K562 (cell line): ENCODE measurements around the gene IGDCC3. TPM values are rescaled to one million over a fixed set of nuclear protein-coding genes. Genes with fewer than 3 reads are reported as not detected.

Source experiments
- ATAC-seq: fragments of 200-7000 bp; cut with Tn5 transposase; 3 replicates; pipeline ENCODE4 v1.9.1; 2020; ENCODE audit warnings: moderate library complexity
- BruUV-seq: library from RNA; stranded (reverse); fragments of 400-500 nt; replicated peaks from 2 replicates; lab custom pipeline; 2021; lab: Mats Ljungman, UMichigan
- CTCF ChIA-PET: fragments of 300-600 bp; formaldehyde crosslinking; extraction: SDS; loops from one replicate; lab custom pipeline; 2021; ENCODE audit warnings: low intra/inter-chr PET ratio; lab: Yijun Ruan, JAX
- POLR2A ChIA-PET: fragments of 300-600, 350-650 bp; sonication (Branson Sonifier 250); formaldehyde crosslinking; extraction: SDS; loops from one replicate; lab custom pipeline; 2021; ENCODE audit warnings: antibody characterized with exemption, inconsistent platforms; lab: Yijun Ruan, JAX
- DNase-seq, 4 experiments: peaks; one replicate each; pipeline versions ENCODE4 v3.0.0 to v3.0.0-alpha.2; 2011 to 2018; ENCODE audit warnings: low spot score in 3 of 4, mixed read lengths in 3 of 4; ENCODE audit errors: extremely low read depth in 1 of 4
- FAIRE-seq: peaks from 2 replicates; lab custom pipeline; 2011; peaks lifted over from hg19 to GRCh38; lab: Jason Lieb, UNC
- H2AFZ ChIP-seq: 2 replicates; pipeline ENCODE4 v1.6.0; 2011; ENCODE audit warnings: low read depth, low read length, control low read depth, inconsistent platforms
- H3K27ac ChIP-seq: fragments of 200-600 bp; 3 replicates; pipeline ENCODE4 v1.8.0; 2011; ENCODE audit warnings: low read depth, mild to moderate bottlenecking, control low read depth, inconsistent platforms, low read length, moderate library complexity, mixed read lengths; ENCODE audit errors: extremely low read depth
- H3K27me3 ChIP-seq, 2 experiments: fragments of 300-600 bp in 1 of 2; 2 replicates in 1 of 2; 3 replicates in 1 of 2; pipeline versions ENCODE4 v1.6.0 to v1.8.0; 2011; ENCODE audit warnings: inconsistent platforms in 2 of 2, low read length in 2 of 2, mild to moderate bottlenecking in 1 of 2, mixed read lengths in 1 of 2, moderate library complexity in 1 of 2; ENCODE audit not compliant: control insufficient read depth in 2 of 2, insufficient read depth in 2 of 2
- H3K36me3 ChIP-seq: fragments of 300-600 bp; 3 replicates; pipeline ENCODE4 v1.8.0; 2011; ENCODE audit warnings: mild to moderate bottlenecking, low read length, inconsistent platforms; ENCODE audit not compliant: control insufficient read depth, insufficient read depth
- H3K4me1 ChIP-seq, 2 experiments: fragments of 200-600 bp in 1 of 2; replicated peaks in 1 of 2; 2 replicates in 1 of 2; 3 replicates in 1 of 2; pipeline versions ENCODE4 v1.5.1 to v1.8.0; 2011; ENCODE audit warnings: inconsistent platforms in 2 of 2, low read length in 2 of 2, mild to moderate bottlenecking in 1 of 2, mixed read lengths in 1 of 2, moderate library complexity in 1 of 2; ENCODE audit not compliant: control insufficient read depth in 2 of 2, insufficient read depth in 2 of 2
- H3K4me2 ChIP-seq: 2 replicates; pipeline ENCODE4 v1.6.1; 2011; ENCODE audit warnings: low read length, control low read depth, inconsistent platforms, mixed read lengths; ENCODE audit not compliant: insufficient read depth
- H3K4me3 ChIP-seq: fragments of 200-600 bp; sonication (generic), shearing (Covaris generic); 2 replicates; pipeline ENCODE4 v1.5.1; 2016; ENCODE audit warnings: control low read depth, inconsistent platforms
- H3K79me2 ChIP-seq: fragments of 200-600 bp; 3 replicates; pipeline ENCODE4 v1.8.0; 2011; ENCODE audit warnings: low read length, inconsistent platforms; ENCODE audit not compliant: control insufficient read depth, insufficient read depth
- H3K9ac ChIP-seq, 2 experiments: 2 replicates each; pipeline versions ENCODE4 v1.6.0 to v1.6.1; 2011; ENCODE audit warnings: low read depth in 2 of 2, low read length in 2 of 2, control low read depth in 1 of 2, inconsistent platforms in 1 of 2, mild to moderate bottlenecking in 1 of 2, mixed read lengths in 1 of 2; ENCODE audit not compliant: insufficient read depth in 1 of 2
- H3K9me1 ChIP-seq: one replicate; pipeline ENCODE4 v1.6.0; 2011; ENCODE audit warnings: inconsistent platforms, mild to moderate bottlenecking, low read length, moderate library complexity; ENCODE audit not compliant: control insufficient read depth, insufficient read depth
- H3K9me3 ChIP-seq: replicated peaks from 2 replicates; pipeline ENCODE4 v1.5.1; 2011; ENCODE audit warnings: low read depth, low read length, inconsistent platforms; ENCODE audit not compliant: control insufficient read depth, insufficient read depth
- H4K20me1 ChIP-seq: replicated peaks from 2 replicates; pipeline ENCODE4 v1.6.1; 2011; ENCODE audit warnings: low read length, inconsistent platforms, mixed read lengths; ENCODE audit not compliant: control insufficient read depth, insufficient read depth
- ADNP ChIP-seq: fragments of 200-800 bp; sonication (Bioruptor generic); IDR thresholded peaks from 2 replicates; pipeline ENCODE4 v1.6.1; 2016; ENCODE audit warnings: missing genetic modification characterization, missing compliant biosample characterization
- BCOR ChIP-seq: fragments of 450-650 bp; IDR thresholded peaks from 2 replicates; pipeline ENCODE4 v1.6.1; 2016
- CC2D1A ChIP-seq: fragments of 450-650 bp; IDR thresholded peaks from 2 replicates; pipeline ENCODE4 v1.6.1; 2017; ENCODE audit warnings: mild to moderate bottlenecking
- CEBPB ChIP-seq: fragments of 450-650 bp; IDR thresholded peaks from 2 replicates; pipeline ENCODE4 v1.6.1; 2016; ENCODE audit warnings: missing genetic modification characterization, missing compliant biosample characterization
- CTBP1 ChIP-seq: fragments of 450-650 bp; IDR thresholded peaks from 2 replicates; pipeline ENCODE4 v1.6.1; 2016; ENCODE audit warnings: borderline replicate concordance
- CTCF ChIP-seq, 3 experiments: IDR thresholded peaks in 2 of 3; conservative IDR thresholded peaks in 1 of 3; 2 replicates each; pipeline ENCODE4 v1.5.1; 2011 to 2012; ENCODE audit warnings: low read length in 3 of 3, mild to moderate bottlenecking in 3 of 3, control low read depth in 2 of 3, improper control_type of control experiment in 1 of 3, inconsistent platforms in 1 of 3, low read depth in 1 of 3, mixed read lengths in 1 of 3, moderate library complexity in 1 of 3; ENCODE audit not compliant: insufficient read depth in 2 of 3
- HDGF ChIP-seq: fragments of 450-650 bp; IDR thresholded peaks from 2 replicates; pipeline ENCODE4 v1.6.1; 2016
- HMG20B ChIP-seq: fragments of 250-450 bp; sonication (Bioruptor Pico); IDR thresholded peaks from 2 replicates; pipeline ENCODE4 v1.5.0; 2021; ENCODE audit warnings: mild to moderate bottlenecking
- HNRNPLL ChIP-seq: fragments of 200-400 bp; formaldehyde crosslinking; IDR thresholded peaks from 2 replicates; pipeline ENCODE4 v1.6.1; 2017; ENCODE audit warnings: low read length, low read depth, mild to moderate bottlenecking; ENCODE audit not compliant: poor library complexity, severe bottlenecking
- L3MBTL2 ChIP-seq: fragments of 450-650 bp; IDR thresholded peaks from 2 replicates; pipeline ENCODE4 v1.6.1; 2016; ENCODE audit warnings: mild to moderate bottlenecking, moderate library complexity
- LARP7 ChIP-seq: fragments of 450-650 bp; IDR thresholded peaks from 2 replicates; pipeline ENCODE4 v1.6.1; 2016
- MAFF ChIP-seq: IDR thresholded peaks from 2 replicates; pipeline ENCODE4 v1.6.1; 2012; ENCODE audit warnings: low read length, improper control_type of control experiment
- MTA1 ChIP-seq: fragments of 450-650 bp; IDR thresholded peaks from 2 replicates; pipeline ENCODE4 v1.6.1; 2017; ENCODE audit warnings: borderline replicate concordance
- OTX1 ChIP-seq: fragments of 450-650 bp; formaldehyde crosslinking; IDR thresholded peaks from 2 replicates; pipeline ENCODE4 v1.4.0; 2022; ENCODE audit warnings: mild to moderate bottlenecking
- RCOR1 ChIP-seq, 2 experiments: IDR thresholded peaks; 2 replicates each; pipeline ENCODE4 v1.6.1; 2012; ENCODE audit warnings: low read depth in 2 of 2, low read length in 2 of 2, borderline replicate concordance in 1 of 2, improper control_type of control experiment in 1 of 2
- TRIM24 ChIP-seq, 2 experiments: fragments of 450-650 bp; IDR thresholded peaks; 2 replicates each; pipeline ENCODE4 v1.6.1; 2016
- YY1 ChIP-seq, 3 experiments: IDR thresholded peaks; 2 replicates each; pipeline ENCODE4 v1.6.1; 2011; ENCODE audit warnings: low read length in 2 of 3, mild to moderate bottlenecking in 2 of 3, moderate library complexity in 2 of 3, borderline replicate concordance in 1 of 3, control low read depth in 1 of 3, low read depth in 1 of 3; ENCODE audit not compliant: insufficient read depth in 3 of 3, insufficient replicate concordance in 2 of 3, control insufficient read depth in 1 of 3, insufficient read length in 1 of 3; ENCODE audit errors: extremely low read depth in 1 of 3
- ZFX ChIP-seq: sonication (generic); formaldehyde crosslinking; IDR thresholded peaks from 2 replicates; pipeline ENCODE4 v1.8.0; 2022; ENCODE audit warnings: mild to moderate bottlenecking, missing genetic modification reagents, moderate library complexity
- WGBS: fragments of 100-300 bp; shearing (Covaris generic); methylation state at CpG from one replicate; pipeline ENCODE4 v1.1.6; 2016; ENCODE audit warnings: low coverage, mixed read lengths; ENCODE audit not compliant: insufficient coverage; ENCODE audit errors: missing lambda C conversion rate; 5-methylcytosine and 5-hydroxymethylcytosine counted together
- in situ Hi-C: fragments of 300-500 bp; cut with MboI; formaldehyde crosslinking; loops from 4 replicates; pipeline ENCODE4 v1.15.0; 2018; ENCODE audit warnings: inconsistent platforms, mixed read lengths
- intact Hi-C: fragments of 100-400 bp; cut with micrococcal nuclease; formaldehyde crosslinking; loops from 2 replicates; pipeline ENCODE4 v1.14.2; 2022
- polyA plus RNA-seq, 8 experiments: library from polyadenylated mRNA; depleted of rRNA in 4 of 8; stranded (reverse) in 5 of 8; unstranded in 3 of 8; fragments of >200 nt; fragmentation: Nextera tagmentation in 2 of 8; fragmentation: Illumina TruSeq in 1 of 8; extraction: Ambion mirVana in 2 of 8; extraction: Trizol in 1 of 8; gene quantifications; 2 replicates each; pipeline versions ENCODE4 v1.2.1 to v1.2.3, GENCODE V29; 2011 to 2014; ENCODE audit warnings: inconsistent platforms in 1 of 8, missing spikeins in 1 of 8
- total RNA-seq, 7 experiments: library from RNA; depleted of rRNA in 6 of 7; stranded (reverse); fragments of >200 nt in 6 of 7; fragmentation: Illumina TruSeq in 2 of 7; extraction: Trizol in 2 of 7; gene quantifications; 2 replicates each; pipeline versions ENCODE4 v1.2.1 to v1.2.3, GENCODE V29; 2011 to 2021; ENCODE audit warnings: low replicate concordance in 1 of 7
- TF ChIP-seq, protein P1 (sequence below): fragments of 250-450 bp; sonication (Bioruptor Pico); IDR thresholded peaks from 2 replicates; pipeline ENCODE4 v1.6.1; 2021; ENCODE audit warnings: mild to moderate bottlenecking

IGDCC3 gene
- total and polyA plus RNA-seq, 9 of the 15 experiments (the other 6 are each of a cell fraction or from before 2014, with no cell fraction given) = not detected

GRCh38 chr15:65323071-65323511 lies 54.7 kb downstream of the IGDCC3 start (continued):
- TF ChIP-seq CTCF (IDR thresholded peaks at IDR 0.05 in 2 of 3, conservative IDR thresholded peaks at IDR 0.05 in 1 of 3; ENCODE audit: insufficient read depth in 2 of 3, low read depth in 1 of 3, low read length in 3 of 3) = 0 out of 6 replicates have a peak, but pooled peaks of 1 of the 3 experiments have one; percentile 3
- peak; percentile 32; the same call in 1 of the 2 replicates for TF ChIP-seq MAFF
- TF ChIP-seq HMG20B (CRISPR knock-in tag) = no peak
- peak; percentile 54; the same call in 1 of the 2 replicates for TF ChIP-seq CTBP1

- BruUV-seq = no TSS peak
- H3K4me1 ChIP-seq = peaks cover 0 to 4% of the 10 kb centered on the region in 2 experiments; a peak in 2 of 5 replicates
- H3K79me2 ChIP-seq = no peaks in the 10 kb centered on the region
- CTCF ChIA-PET = interaction anchor here (0.6 to 3.1 kb wide), 4 partner anchors 64 to 130 kb away, joined by 3 to 66 read pairs (median 10); no protein-coding TSS in a partner anchor
- H3K4me2 ChIP-seq = no peak overlapping the region
- H3K9ac ChIP-seq = no peak overlapping the region
- H3K4me3 ChIP-seq = no peak overlapping the region
- H3K27me3 ChIP-seq = peaks cover 25 to 48% of the 10 kb centered on the region in 2 experiments
- H3K9me1 ChIP-seq = no peaks in the 10 kb centered on the region
- H3K27ac ChIP-seq = no peak overlapping the region
- WGBS = 8% methylated on average over 5 of the region's 5 CpGs
- in situ Hi-C loops (no loop called here), intact Hi-C loops (loop anchor here (1.0 to 10.0 kb wide), 3 partner anchors 66 to 316 kb away; no protein-coding TSS in a partner anchor)
- ATAC-seq (peak; percentile 98), FAIRE-seq (peak; percentile 96), DNase-seq (peak; percentile 84 to 91 (median 88))
- no peak overlapping the region for H2AFZ ChIP-seq
- no peaks in the 10 kb centered on the region for H3K36me3 ChIP-seq
- no peaks in the 10 kb centered on the region for H4K20me1 ChIP-seq
- POLR2A ChIA-PET = interaction anchor here (1.7 to 13.2 kb wide), 2 partner anchors 11 to 13 kb away, joined by 4 to 194 read pairs; partner anchors contain the start of gene RNU5B-1
- no peaks in the 10 kb centered on the region for H3K9me3 ChIP-seq
- TF ChIP-seq HNRNPLL (no peak), CC2D1A (peak; percentile 84), RCOR1 (IDR thresholded peaks at IDR 0.05; ENCODE audit: borderline replicate concordance in 1 of 2, low read depth in 2 of 2, low read length in 2 of 2) (0 out of 4 replicates have a peak, but pooled peaks of 1 of the 2 experiments have one; percentile 46), MTA1 (peak; percentile 71; the same call in 1 of the 2 replicates), OTX1 (CRISPR knock-in tag) (peak; percentile 60; the same call in 1 of the 2 replicates), ADNP (tag) (no peak), ZFX (CRISPR knock-in tag) (peak; percentile 21), TRIM24 (IDR thresholded peaks at IDR 0.05) (no peak), YY1 (IDR thresholded peaks at IDR 0.05; ENCODE audit: borderline replicate concordance in 1 of 3, control insufficient read depth in 1 of 3, extremely low read depth in 1 of 3, insufficient read depth in 3 of 3, insufficient read length in 1 of 3, insufficient replicate concordance in 2 of 3, low read depth in 1 of 3, low read length in 2 of 3) (peak in 2 of 3 experiments; percentile 74 to 78), LARP7 (0 out of 2 replicates have a peak, but pooled peaks have one; percentile 58), L3MBTL2 (0 out of 2 replicates have a peak, but pooled peaks have one; percentile 28), BCOR (0 out of 2 replicates have a peak, but pooled peaks have one; percentile 33), CEBPB (peak; percentile 69; the same call in 1 of the 2 replicates), HDGF (peak; percentile 42; the same call in 1 of the 2 replicates)
- TF ChIP-seq, protein P1, sequence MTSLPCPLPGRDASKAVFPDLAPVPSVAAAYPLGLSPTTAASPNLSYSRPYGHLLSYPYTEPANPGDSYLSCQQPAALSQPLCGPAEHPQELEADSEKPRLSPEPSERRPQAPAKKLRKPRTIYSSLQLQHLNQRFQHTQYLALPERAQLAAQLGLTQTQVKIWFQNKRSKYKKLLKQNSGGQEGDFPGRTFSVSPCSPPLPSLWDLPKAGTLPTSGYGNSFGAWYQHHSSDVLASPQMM (CRISPR knock-in tag) = no peak
Observed at GRCh38 chr15:65318870-65319356, 58.9 kb downstream of the IGDCC3 start.
